NCI-H2107 treated with DMSO at 0.1 percent for 48 hours (cell line): ENCODE results near the gene ADGRF5.

ENCODE experiments used
- DNase-seq: peaks from one replicate; lab custom pipeline; 2025; ENCODE audit not compliant: unreplicated experiment; lab: John Stamatoyannopoulos, UW

ADGRF5 gene, protein sequence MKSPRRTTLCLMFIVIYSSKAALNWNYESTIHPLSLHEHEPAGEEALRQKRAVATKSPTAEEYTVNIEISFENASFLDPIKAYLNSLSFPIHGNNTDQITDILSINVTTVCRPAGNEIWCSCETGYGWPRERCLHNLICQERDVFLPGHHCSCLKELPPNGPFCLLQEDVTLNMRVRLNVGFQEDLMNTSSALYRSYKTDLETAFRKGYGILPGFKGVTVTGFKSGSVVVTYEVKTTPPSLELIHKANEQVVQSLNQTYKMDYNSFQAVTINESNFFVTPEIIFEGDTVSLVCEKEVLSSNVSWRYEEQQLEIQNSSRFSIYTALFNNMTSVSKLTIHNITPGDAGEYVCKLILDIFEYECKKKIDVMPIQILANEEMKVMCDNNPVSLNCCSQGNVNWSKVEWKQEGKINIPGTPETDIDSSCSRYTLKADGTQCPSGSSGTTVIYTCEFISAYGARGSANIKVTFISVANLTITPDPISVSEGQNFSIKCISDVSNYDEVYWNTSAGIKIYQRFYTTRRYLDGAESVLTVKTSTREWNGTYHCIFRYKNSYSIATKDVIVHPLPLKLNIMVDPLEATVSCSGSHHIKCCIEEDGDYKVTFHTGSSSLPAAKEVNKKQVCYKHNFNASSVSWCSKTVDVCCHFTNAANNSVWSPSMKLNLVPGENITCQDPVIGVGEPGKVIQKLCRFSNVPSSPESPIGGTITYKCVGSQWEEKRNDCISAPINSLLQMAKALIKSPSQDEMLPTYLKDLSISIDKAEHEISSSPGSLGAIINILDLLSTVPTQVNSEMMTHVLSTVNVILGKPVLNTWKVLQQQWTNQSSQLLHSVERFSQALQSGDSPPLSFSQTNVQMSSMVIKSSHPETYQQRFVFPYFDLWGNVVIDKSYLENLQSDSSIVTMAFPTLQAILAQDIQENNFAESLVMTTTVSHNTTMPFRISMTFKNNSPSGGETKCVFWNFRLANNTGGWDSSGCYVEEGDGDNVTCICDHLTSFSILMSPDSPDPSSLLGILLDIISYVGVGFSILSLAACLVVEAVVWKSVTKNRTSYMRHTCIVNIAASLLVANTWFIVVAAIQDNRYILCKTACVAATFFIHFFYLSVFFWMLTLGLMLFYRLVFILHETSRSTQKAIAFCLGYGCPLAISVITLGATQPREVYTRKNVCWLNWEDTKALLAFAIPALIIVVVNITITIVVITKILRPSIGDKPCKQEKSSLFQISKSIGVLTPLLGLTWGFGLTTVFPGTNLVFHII (N-terminal part only)

DNA sequence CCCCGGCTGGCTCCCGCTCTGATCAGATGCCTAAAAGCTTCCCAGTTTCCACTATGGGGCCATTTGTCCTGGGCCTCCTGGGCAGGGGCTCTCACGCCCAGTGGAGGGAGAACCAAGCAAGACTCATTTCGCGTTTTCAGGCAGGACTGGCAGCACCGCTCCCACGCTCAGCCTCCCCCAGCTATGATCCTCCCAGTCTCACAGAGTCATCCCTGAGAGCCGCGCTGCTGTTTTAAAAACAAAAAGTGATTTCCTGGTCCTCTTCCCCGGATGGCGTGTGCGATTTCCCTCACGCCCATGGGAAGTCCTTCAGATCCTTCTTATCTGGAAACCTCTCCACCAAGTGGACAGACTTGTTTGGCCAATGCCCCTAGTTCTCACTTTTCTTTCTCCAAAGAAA, at the start of gene ADGRF5:
ADGRF5 (minus strand) TSS at position 208 of the 400 bp plus-strand sequence. CDS start 15,176 bp downstream, outside the sequence.
- DNase-seq: no peak

- DNase-seq: no peak
Measured at GRCh38 chr6:46969206-46969605, 47.5 kb upstream of the ADGRF5 start.

DNA sequence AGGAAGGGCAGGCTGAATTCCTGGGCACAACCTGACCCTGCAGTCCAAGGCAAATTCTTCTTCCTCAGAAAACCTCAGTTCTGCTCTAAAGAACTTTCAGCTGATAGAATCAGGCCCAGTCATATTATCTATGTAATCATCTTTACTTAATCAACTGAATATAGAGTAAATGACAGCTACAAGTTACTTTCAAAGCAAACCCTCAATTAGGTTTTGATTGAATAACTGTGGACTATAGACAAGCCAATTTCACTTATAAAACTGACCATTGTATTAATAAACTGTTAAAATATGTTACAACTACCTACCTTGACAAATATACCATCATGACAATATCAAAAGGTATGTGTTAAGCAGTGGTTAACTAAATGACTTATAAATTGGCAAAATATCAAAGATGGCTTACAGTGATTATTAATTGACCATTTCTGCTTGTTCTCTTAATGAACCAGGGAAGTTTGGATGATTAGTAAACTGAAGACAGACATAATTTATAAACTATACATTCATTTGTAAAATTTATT, 46.1 kb upstream of the ADGRF5 start:
- DNase-seq: no peak

- DNase-seq: no peak
Measured at GRCh38 chr6:46964716-46965519, 43.2 kb upstream of the ADGRF5 start.

DNA sequence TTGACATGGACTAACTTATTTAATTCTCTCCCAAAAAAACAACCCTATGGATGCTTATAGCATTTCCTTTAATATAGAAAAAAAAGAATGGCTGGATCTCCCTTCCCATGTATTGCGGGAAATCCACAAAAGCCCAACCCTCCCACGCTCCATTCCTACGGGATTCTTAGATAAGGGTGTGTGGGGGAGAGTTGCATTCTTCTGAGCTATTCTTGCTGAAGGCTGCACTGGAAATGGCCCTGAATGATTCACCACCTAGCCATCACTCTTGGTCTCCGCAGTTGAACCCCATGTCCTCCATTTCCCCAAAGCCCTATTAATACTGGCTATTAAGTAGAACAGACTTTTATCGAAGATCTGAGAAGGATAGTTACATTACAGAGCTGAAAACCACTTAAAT, 41.9 kb upstream of the ADGRF5 start:
- no peak for DNase-seq

- DNase-seq: no peak
Measured at GRCh38 chr6:46963039-46963438, 41.3 kb upstream of the ADGRF5 start.

GRCh38 chr6:46961711-46962110, 40.0 kb upstream of the ADGRF5 start:
- DNase-seq: no peak

GRCh38 chr6:46961232-46961631, 39.5 kb upstream of the ADGRF5 start:
- no peak for DNase-seq

DNA sequence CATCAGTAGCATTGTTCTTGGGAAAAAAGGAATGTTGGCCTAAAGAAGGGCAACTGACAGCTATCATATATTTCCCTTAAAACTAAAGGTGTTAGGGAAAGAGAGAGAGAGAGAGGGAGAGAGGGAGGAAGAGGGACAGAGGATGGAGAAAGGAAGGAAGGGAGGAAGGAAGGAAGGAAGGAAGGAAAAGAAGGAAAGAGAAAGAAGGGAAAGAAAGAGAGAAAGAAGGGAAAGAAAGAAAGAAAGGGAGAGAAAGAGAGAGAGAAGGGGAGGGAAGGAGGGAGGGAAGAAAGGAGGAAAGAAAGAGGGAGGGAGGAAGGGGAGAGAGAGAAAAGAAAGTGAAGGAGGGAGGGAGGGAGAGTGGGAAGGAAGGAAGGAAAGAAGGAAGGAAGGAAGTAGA, 37.7 kb upstream of the ADGRF5 start:
- DNase-seq: no peak

GRCh38 chr6:46956409-46956808, 34.7 kb upstream of the ADGRF5 start:
- DNase-seq: no peak

DNA sequence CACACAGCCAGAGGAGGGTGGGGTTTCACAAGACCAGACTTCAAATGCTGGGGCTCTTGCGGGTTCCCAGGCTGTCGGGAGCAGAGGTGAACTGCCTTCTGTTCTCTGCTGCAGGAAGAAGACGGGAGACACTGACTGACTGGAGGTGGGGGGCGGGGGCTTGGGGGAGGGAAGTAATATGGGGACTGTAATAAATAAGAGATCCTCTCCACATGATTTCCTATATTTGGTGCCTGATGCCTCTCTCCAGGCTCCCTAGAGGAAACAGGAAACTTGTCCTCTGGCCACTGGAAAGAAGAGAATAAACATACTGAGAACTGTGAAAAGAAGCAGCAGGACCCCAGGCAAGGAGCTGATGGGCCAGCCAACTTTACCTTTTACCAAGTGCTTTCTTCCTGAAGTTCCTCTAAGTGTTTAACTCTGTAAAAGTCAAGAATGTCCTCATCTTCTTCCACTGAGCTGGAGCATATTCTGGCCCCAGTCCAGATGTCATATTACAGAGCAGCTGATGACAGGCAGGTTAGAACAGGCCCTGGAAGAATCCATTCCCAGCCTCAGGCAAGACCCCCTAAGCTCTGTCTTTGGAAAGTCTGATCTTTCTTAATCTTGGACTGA, 33.2 kb upstream of the ADGRF5 start:
- DNase-seq: no peak

DNA sequence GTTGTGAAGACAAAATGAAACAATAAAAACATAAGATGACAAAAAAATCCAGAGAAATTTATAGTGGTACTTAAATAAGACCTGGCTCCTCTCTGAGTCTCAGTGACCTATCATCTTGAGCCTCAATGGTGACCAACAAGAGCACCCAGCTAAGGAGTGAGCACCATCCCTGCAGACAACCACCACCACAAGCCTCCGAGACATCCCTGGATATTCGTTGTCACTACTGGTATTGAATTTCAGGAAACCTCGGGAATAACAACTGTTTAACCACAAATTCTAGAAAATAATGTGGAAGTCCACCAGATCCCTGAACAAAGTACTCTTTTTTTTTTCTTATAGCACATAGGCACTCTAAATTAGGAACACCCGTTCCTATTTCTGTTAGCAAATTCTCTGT, 32.2 kb upstream of the ADGRF5 start:
- DNase-seq: no peak

DNA sequence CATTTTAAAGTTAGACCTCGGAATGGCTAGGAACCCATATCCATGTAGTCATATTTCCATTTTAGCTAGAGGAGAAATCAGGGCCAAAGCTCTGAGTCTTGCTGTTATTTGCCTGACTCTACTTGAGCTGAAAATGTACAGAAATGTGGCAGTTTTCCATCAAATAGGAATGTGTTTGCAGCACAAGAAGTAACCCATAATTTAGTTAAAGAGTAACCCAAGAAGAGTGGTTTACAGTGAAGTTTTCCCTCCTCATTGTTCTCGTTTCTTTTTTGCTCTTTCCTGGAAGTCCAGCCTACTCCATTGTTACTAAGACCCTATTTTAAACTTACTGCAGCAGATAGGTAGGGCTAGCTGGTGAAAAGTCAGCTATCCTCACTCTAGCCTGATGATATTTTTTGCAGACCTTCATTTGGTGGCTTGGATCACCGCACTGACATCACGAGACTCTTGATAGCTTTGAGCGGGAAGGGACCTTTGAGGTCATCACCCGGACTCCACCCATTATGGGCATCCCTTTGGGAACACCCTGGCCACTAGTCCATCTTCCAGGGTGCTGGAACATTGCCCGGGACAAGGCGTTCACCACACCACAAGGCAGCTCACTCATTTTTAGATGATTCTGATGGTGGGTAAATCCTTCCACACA, 28.0 kb upstream of the ADGRF5 start:
- DNase-seq: no peak

- no peak for DNase-seq
Measured at GRCh38 chr6:46948699-46949098, 27.0 kb upstream of the ADGRF5 start.

DNA sequence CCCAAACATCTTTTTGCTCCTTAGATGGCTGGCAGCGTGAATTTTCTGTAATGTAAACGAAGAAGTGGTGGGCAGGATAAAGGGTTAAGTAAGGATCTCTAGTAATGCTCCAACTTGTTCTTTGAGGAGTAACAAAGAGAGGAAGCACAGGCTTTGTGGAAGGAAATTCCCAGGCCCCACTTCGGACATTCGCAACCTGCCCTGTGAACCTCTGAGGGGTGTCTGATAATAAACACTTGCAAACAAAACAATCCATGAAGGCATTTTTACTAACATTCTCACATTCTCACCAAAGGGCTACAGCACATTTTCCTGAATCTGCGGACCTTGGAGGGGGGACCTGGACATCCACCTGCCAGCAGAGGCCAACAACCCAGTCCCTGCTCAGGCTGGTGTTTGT, 25.8 kb upstream of the ADGRF5 start:
- no peak for DNase-seq

- no peak for DNase-seq
Measured at GRCh38 chr6:46940433-46941226, 18.9 kb upstream of the ADGRF5 start.

DNA sequence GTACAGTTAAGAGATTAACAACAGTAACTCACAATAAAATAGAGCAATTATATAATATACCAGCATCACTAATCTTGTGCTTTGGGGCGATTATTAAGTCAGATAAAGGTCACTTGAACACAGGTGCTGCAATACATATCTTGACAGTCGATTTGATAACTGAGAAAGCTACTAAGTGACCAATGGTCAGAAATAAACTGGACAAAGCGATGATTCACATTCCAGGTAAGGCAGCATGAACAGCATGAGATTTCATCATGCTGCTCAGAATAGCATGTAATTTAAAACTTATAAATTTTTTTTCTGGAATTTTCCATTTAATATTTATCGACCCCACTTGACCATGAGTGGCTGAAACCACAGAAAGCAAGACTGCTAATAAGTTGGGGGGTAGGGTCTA, 15.9 kb upstream of the ADGRF5 start:
- no peak for DNase-seq

DNA sequence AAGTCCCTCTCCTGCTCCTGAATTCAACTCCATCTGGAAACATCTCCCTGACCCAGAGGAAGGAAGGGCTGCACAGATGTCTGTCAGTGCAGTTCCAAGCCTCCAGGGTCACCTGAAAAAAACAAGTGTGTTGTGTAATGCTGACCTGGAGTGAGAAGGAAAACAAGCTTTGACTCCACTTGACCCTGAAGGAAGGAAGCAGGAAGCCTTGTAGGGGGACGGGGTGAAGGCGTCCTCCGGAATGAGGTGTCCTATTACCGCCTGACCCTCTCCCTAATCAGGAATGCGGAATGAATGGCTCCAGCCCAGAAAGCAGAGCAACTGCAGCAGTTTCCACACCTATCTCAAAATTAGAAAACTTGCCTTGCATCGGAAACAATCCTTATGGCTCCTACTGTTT, 13.9 kb upstream of the ADGRF5 start:
- DNase-seq: no peak

- no peak for DNase-seq
Measured at GRCh38 chr6:46933751-46934150, 12.0 kb upstream of the ADGRF5 start.
